SK-N-SH (cell line): Measurements from ENCODE around the gene OOSP2. TPM values are rescaled to one million over a fixed set of nuclear protein-coding genes. Genes with fewer than 3 reads are reported as not detected.

Experiments used
- CTCF ChIA-PET: fragments of 300-600, 350-600 bp; formaldehyde crosslinking; extraction: SDS; loops from one replicate; lab custom pipeline; 2021; lab: Yijun Ruan, JAX
- POLR2A ChIA-PET: fragments of 350-600 bp; sonication (Branson Sonifier 250); formaldehyde crosslinking; extraction: SDS; loops from one replicate; lab custom pipeline; 2020; ENCODE audit warnings: antibody characterized with exemption, inconsistent platforms; lab: Yijun Ruan, JAX
- DNase-seq: peaks from one replicate; pipeline ENCODE4 v3.0.0; 2012
- H2AFZ ChIP-seq: fragments of 200-600 bp; sonication (generic); 2 replicates; pipeline ENCODE4 v1.8.1; 2016; ENCODE audit warnings: antibody characterized with exemption, mild to moderate bottlenecking, low read depth
- H3F3A ChIP-seq: fragments of 200-600 bp; sonication (generic); replicated peaks from 2 replicates; pipeline ENCODE3; 2016; ENCODE audit warnings: antibody characterized with exemption, mild to moderate bottlenecking; ENCODE audit not compliant: insufficient read depth
- H3K27ac ChIP-seq, 2 experiments: fragments of 200-500 bp in 1 of 2; fragments of 200-600 bp in 1 of 2; sonication (Bioruptor generic) in 1 of 2; sonication (generic), shearing (Covaris generic) in 1 of 2; 2 replicates each; pipeline versions ENCODE4 v1.5.1 to v1.6.1; 2014 to 2016; ENCODE audit warnings: low read depth in 2 of 2, inconsistent platforms in 1 of 2, low read length in 1 of 2, mild to moderate bottlenecking in 1 of 2, mixed read lengths in 1 of 2
- H3K27me3 ChIP-seq: fragments of 200-600 bp; sonication (generic), shearing (Covaris generic); 2 replicates; pipeline ENCODE4 v1.6.1; 2016; ENCODE audit warnings: mixed run types; ENCODE audit not compliant: insufficient read depth
- H3K36me3 ChIP-seq, 2 experiments: fragments of 200-500 bp in 1 of 2; fragments of 200-600 bp in 1 of 2; sonication (Bioruptor generic) in 1 of 2; sonication (generic) in 1 of 2; replicated peaks in 1 of 2; 2 replicates each; pipeline versions ENCODE3 to v1.5.1; 2014 to 2016; ENCODE audit warnings: low read length in 1 of 2, mild to moderate bottlenecking in 1 of 2; ENCODE audit not compliant: insufficient read depth in 2 of 2, control insufficient read depth in 1 of 2
- H3K4me1 ChIP-seq, 2 experiments: fragments of 200-500 bp in 1 of 2; fragments of 200-600 bp in 1 of 2; sonication (Bioruptor generic) in 1 of 2; sonication (generic), shearing (Covaris generic) in 1 of 2; 2 replicates each; pipeline versions ENCODE4 v1.5.1 to v1.6.1; 2014 to 2016; ENCODE audit warnings: low read depth in 1 of 2, low read length in 1 of 2, mixed run types in 1 of 2; ENCODE audit not compliant: insufficient read depth in 2 of 2, control insufficient read depth in 1 of 2
- H3K4me2 ChIP-seq: fragments of 200-600 bp; sonication (generic), shearing (Covaris generic); 2 replicates; pipeline ENCODE4 v1.6.1; 2017; ENCODE audit warnings: mixed run types
- H3K4me3 ChIP-seq, 2 experiments: fragments of 200-500 bp in 1 of 2; fragments of 200-600 bp in 1 of 2; sonication (Bioruptor generic) in 1 of 2; sonication (generic), shearing (Covaris generic) in 1 of 2; 2 replicates each; pipeline versions ENCODE4 v1.5.1 to v1.8.1; 2014 to 2016; ENCODE audit warnings: low read depth in 2 of 2, inconsistent platforms in 1 of 2, low read length in 1 of 2, mild to moderate bottlenecking in 1 of 2, mixed read lengths in 1 of 2, moderate library complexity in 1 of 2
- H3K79me2 ChIP-seq: fragments of 200-600 bp; sonication (generic); 2 replicates; pipeline ENCODE4 v1.8.1; 2017; ENCODE audit warnings: mild to moderate bottlenecking; ENCODE audit not compliant: insufficient read depth
- H3K9ac ChIP-seq: fragments of 200-600 bp; sonication (generic); 2 replicates; pipeline ENCODE4 v1.6.1; 2017; ENCODE audit warnings: mixed run types
- H3K9me2 ChIP-seq: fragments of 200-600 bp; sonication (generic); 2 replicates; pipeline ENCODE4 v1.6.1; 2017; ENCODE audit warnings: mixed run types
- H3K9me3 ChIP-seq: fragments of 200-600 bp; sonication (generic); 2 replicates; pipeline ENCODE4 v1.6.1; 2017; ENCODE audit warnings: mixed run types, mild to moderate bottlenecking, moderate library complexity
- H4K20me1 ChIP-seq: fragments of 200-600 bp; sonication (generic); 2 replicates; pipeline ENCODE4 v1.6.1; 2017; ENCODE audit warnings: mild to moderate bottlenecking, mixed run types; ENCODE audit not compliant: insufficient read depth
- EP300 ChIP-seq, 2 experiments: IDR thresholded peaks; 2 replicates each; pipeline versions ENCODE4 v1.4.0 to v1.6.1; 2012; ENCODE audit warnings: borderline replicate concordance in 1 of 2, low read depth in 1 of 2, low read length in 1 of 2
- FOSL2 ChIP-seq: IDR thresholded peaks from 2 replicates; pipeline ENCODE4 v1.4.0; 2012; ENCODE audit warnings: low read depth, mild to moderate bottlenecking, moderate library complexity, borderline replicate concordance
- FOXJ3 ChIP-seq: sonication (generic); formaldehyde crosslinking; IDR thresholded peaks from 2 replicates; pipeline ENCODE4 v1.5.1; 2020; ENCODE audit warnings: mild to moderate bottlenecking, missing genetic modification reagents
- FOXM1 ChIP-seq: IDR thresholded peaks from 2 replicates; pipeline ENCODE4 v1.4.0; 2012; ENCODE audit warnings: low read depth, mild to moderate bottlenecking
- GATA2 ChIP-seq: sonication (generic); formaldehyde crosslinking; IDR thresholded peaks from 2 replicates; pipeline ENCODE4 v1.5.0; 2020; ENCODE audit warnings: mild to moderate bottlenecking, missing genetic modification reagents
- NFIC ChIP-seq: IDR thresholded peaks from 2 replicates; pipeline ENCODE4 v1.4.0; 2012; ENCODE audit warnings: borderline replicate concordance
- NRF1 ChIP-seq: IDR thresholded peaks from 2 replicates; pipeline ENCODE4 v1.6.1; 2012; ENCODE audit warnings: low read depth, mild to moderate bottlenecking, low read length
- RCOR1 ChIP-seq: fragments of 150-350 bp; IDR thresholded peaks from 2 replicates; pipeline ENCODE4 v1.6.1; 2017; ENCODE audit warnings: antibody characterized with exemption, low read length
- RFX5 ChIP-seq: IDR thresholded peaks from 2 replicates; pipeline ENCODE4 v1.6.1; 2012; ENCODE audit warnings: mild to moderate bottlenecking, improper control_type of control experiment, low read length
- RXRA ChIP-seq: IDR thresholded peaks from 2 replicates; pipeline ENCODE4 v1.4.0; 2012; ENCODE audit warnings: low read depth, mild to moderate bottlenecking, borderline replicate concordance
- SMC3 ChIP-seq: IDR thresholded peaks from 2 replicates; pipeline ENCODE4 v1.6.1; 2012; ENCODE audit warnings: low read depth, low read length, improper control_type of control experiment
- TCF12 ChIP-seq: IDR thresholded peaks from 2 replicates; pipeline ENCODE4 v1.4.0; 2012
- TEAD4 ChIP-seq: IDR thresholded peaks from 2 replicates; pipeline ENCODE4 v1.4.0; 2012; ENCODE audit warnings: mild to moderate bottlenecking, borderline replicate concordance; ENCODE audit not compliant: insufficient read depth
- YY1 ChIP-seq: IDR thresholded peaks from 2 replicates; pipeline ENCODE4 v1.4.0; 2012; ENCODE audit warnings: low read depth, mild to moderate bottlenecking
- WGBS: methylation state at CpG from one replicate; pipeline ENCODE4 v1.1.6; 2017; ENCODE audit warnings: low lambda C conversion rate; 5-methylcytosine and 5-hydroxymethylcytosine counted together
- polyA plus RNA-seq, 3 experiments: library from polyadenylated mRNA; depleted of rRNA; stranded (reverse); fragments of >200 nt; gene quantifications; 2 replicates each; pipeline ENCODE4 v1.2.3, GENCODE V29; 2012
- TF ChIP-seq, protein P1 (sequence below): IDR thresholded peaks from 2 replicates; pipeline ENCODE4; 2012
- TF ChIP-seq, protein P2 (sequence below): IDR thresholded peaks from 2 replicates; pipeline ENCODE4 v1.4.0; 2012; ENCODE audit warnings: low read depth, borderline replicate concordance

Gene OOSP2
- polyA plus RNA-seq, 1 of the 3 experiments (the other 2 are of a cell fraction), result not detected

DNA sequence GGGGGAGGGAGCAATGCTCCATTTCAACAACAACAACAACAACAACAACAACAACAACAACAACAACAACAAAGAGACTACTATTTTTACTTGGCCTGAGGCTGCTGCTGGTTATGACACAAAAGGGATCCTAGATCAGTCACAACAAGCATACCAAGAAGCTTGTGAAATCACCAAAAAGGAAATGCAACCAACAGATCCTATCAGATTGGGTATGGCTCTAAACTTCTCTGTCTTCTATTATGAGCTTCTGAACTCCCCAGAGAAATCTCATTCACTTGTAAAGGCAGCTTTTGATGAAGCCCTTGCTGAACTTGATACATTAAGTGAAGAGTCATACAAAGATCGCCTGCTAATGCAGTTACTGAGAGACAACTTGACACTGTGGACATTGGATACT, 37.8 kb downstream of the OOSP2 start:
- H3K36me3 ChIP-seq, result no peaks in the 10 kb centered on the region
- 40% methylated on average over 1 of the region's 1 CpG for WGBS
- DNase-seq, result no peak
- H3K4me3 ChIP-seq, result no peak overlapping the region
- ChIA-PET POLR2A (no interaction called here), CTCF (interaction anchor here (0.8 kb wide), 1 partner anchor 159 kb away, joined by 3 read pairs; no protein-coding TSS in a partner anchor)
- no peak overlapping the region for H3K27ac ChIP-seq
- H3F3A ChIP-seq, result no peaks in the 10 kb centered on the region
- no peaks in the 10 kb centered on the region; the same call in 1 of the 2 replicates for H4K20me1 ChIP-seq
- no peak overlapping the region for H2AFZ ChIP-seq
- H3K4me1 ChIP-seq, result no peaks in the 10 kb centered on the region
- no peaks in the 10 kb centered on the region for H3K79me2 ChIP-seq
- H3K27me3 ChIP-seq, result no peaks in the 10 kb centered on the region
- TF ChIP-seq, protein P1, sequence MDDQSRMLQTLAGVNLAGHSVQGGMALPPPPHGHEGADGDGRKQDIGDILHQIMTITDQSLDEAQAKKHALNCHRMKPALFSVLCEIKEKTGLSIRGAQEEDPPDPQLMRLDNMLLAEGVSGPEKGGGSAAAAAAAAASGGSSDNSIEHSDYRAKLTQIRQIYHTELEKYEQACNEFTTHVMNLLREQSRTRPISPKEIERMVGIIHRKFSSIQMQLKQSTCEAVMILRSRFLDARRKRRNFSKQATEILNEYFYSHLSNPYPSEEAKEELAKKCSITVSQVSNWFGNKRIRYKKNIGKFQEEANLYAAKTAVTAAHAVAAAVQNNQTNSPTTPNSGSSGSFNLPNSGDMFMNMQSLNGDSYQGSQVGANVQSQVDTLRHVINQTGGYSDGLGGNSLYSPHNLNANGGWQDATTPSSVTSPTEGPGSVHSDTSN, result no peak
- no peak for TF ChIP-seq GATA2 (CRISPR knock-in tag)
- TF ChIP-seq TCF12, result no peak
- TF ChIP-seq YY1, result no peak
- no peak for TF ChIP-seq RXRA
- no peak for TF ChIP-seq FOXM1
- TF ChIP-seq RCOR1, result no peak
- TF ChIP-seq RFX5, result no peak
- no peak for TF ChIP-seq FOSL2
- TF ChIP-seq NRF1, result no peak
- no peaks in the 10 kb centered on the region for H3K9me3 ChIP-seq
- no peak overlapping the region for H3K4me2 ChIP-seq
- no peaks in the 10 kb centered on the region for H3K9me2 ChIP-seq
- no peak overlapping the region for H3K9ac ChIP-seq

DNA sequence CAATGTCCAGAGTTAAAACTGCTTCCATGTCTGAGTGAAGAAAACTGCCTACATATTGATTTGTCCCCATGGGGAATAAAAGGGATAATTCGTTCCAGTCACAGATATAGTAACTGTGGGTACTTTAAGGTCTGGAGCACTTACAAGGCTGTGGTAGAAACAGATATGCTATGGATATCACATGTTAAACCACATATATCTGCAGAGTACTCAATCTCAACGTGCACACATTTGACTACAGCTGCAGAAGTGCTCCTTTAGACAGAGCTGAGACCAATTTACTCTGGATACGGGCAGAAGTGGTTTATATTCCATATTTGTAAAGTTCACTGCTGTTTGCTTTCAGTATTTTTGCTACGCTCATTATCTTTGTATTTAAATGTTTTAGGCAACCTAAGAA, 38.5 kb downstream of the OOSP2 start:
- Histone ChIP-seq H3K9me3 (no peaks in the 10 kb centered on the region), H3K4me3 (no peak overlapping the region), H2AFZ (no peak overlapping the region), H3F3A (no peaks in the 10 kb centered on the region), H3K79me2 (no peaks in the 10 kb centered on the region), H3K9ac (no peak overlapping the region), H3K27me3 (no peaks in the 10 kb centered on the region), H3K9me2 (no peaks in the 10 kb centered on the region), H3K36me3 (no peaks in the 10 kb centered on the region), H4K20me1 (no peaks in the 10 kb centered on the region; the same call in 1 of the 2 replicates), H3K27ac (no peak overlapping the region), H3K4me2 (no peak overlapping the region), H3K4me1 (no peaks in the 10 kb centered on the region)
- 5% methylated on average over 4 of the region's 4 CpGs for WGBS
- POLR2A ChIA-PET, result no interaction called here
- DNase-seq, result no peak
- TF ChIP-seq, protein P2, sequence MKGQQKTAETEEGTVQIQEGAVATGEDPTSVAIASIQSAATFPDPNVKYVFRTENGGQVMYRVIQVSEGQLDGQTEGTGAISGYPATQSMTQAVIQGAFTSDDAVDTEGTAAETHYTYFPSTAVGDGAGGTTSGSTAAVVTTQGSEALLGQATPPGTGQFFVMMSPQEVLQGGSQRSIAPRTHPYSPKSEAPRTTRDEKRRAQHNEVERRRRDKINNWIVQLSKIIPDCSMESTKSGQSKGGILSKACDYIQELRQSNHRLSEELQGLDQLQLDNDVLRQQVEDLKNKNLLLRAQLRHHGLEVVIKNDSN, result no peak
- TF ChIP-seq FOXJ3 (no peak), SMC3 (no peak), FOSL2 (no peak), TCF12 (no peak), TEAD4 (no peak), EP300 (IDR thresholded peaks at IDR 0.05; ENCODE audit: borderline replicate concordance in 1 of 2, low read depth in 1 of 2, low read length in 1 of 2) (no peak), NFIC (no peak)
- CTCF ChIA-PET, result no interaction called here
